GM21360 (cell line): ENCODE data around the gene BRAT1.

Experiments
- ATAC-seq: cut with Tn5 transposase; IDR thresholded peaks from one replicate; pipeline ENCODE4 v1.9.1; 2021; ENCODE audit warnings: mild to moderate bottlenecking, moderate library complexity; ENCODE audit not compliant: unreplicated experiment

Gene BRAT1

DNA sequence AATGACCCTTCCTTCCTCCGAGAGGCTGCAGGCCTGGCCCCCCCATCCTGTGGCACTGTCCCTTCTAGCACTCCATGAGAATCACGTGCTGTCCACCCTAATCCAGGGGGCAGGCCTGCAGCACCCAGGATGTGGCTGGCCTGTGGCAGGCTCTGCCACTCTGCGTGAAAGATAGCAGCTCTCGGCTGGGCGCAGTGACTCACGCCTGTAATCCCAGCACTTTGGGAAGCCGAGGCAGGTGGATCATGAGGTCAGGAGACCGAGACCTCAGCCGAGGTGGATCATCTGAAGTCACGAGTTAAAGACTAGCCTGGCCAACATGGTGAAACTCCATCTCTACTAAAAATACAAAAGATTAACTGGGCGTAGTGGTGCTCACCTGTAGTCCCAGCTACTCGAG is 54.6 kb downstream of the BRAT1 start:
- no peak for ATAC-seq

DNA sequence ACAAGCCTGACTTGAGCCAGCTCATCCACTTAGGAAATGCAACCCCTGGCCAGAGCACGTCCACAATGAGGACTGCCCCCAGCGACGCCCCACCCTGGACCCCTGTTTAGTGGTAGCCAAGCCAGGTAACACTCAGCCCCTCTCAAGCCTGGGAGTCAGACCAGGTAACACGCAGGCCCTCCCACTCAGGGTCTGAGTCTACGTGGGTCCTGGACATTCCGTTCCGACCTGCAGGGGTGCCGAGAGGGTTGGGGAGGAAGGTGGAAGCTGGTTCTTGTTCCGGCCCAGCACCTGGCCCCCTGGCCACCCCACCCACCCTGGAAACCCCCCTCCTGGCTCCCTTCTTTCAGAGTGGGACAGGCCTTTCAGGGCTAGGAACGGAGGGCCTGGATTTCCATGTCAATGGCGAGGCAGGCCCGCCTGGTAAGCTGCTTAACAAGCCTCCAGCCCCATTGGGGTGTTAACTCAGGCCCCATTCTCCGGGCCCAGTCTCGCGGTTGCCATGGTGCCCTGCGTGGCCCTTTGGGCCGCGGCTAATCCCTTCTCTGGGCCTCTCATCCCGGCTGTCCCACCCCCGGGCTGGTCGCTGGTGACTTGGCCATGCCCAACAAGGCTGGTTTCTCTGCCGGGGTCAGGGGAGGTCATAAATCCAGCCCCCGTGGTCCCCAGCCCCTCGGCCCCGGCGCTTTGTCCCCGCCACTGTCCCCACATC is 55.4 kb downstream of the BRAT1 start:
- no peak for ATAC-seq

- ATAC-seq = no peak
Measured at GRCh38 chr7:2499181-2499580, 56.1 kb downstream of the BRAT1 start.

- ATAC-seq = no peak
Measured at GRCh38 chr7:2498708-2499107, 56.6 kb downstream of the BRAT1 start.

GRCh38 chr7:2497500-2498336 is 57.6 kb downstream of the BRAT1 start:
- no peak for ATAC-seq

- no peak for ATAC-seq
Measured at GRCh38 chr7:2497065-2497464, 58.3 kb downstream of the BRAT1 start.

- no peak for ATAC-seq
Measured at GRCh38 chr7:2496375-2496774, 58.9 kb downstream of the BRAT1 start.

DNA sequence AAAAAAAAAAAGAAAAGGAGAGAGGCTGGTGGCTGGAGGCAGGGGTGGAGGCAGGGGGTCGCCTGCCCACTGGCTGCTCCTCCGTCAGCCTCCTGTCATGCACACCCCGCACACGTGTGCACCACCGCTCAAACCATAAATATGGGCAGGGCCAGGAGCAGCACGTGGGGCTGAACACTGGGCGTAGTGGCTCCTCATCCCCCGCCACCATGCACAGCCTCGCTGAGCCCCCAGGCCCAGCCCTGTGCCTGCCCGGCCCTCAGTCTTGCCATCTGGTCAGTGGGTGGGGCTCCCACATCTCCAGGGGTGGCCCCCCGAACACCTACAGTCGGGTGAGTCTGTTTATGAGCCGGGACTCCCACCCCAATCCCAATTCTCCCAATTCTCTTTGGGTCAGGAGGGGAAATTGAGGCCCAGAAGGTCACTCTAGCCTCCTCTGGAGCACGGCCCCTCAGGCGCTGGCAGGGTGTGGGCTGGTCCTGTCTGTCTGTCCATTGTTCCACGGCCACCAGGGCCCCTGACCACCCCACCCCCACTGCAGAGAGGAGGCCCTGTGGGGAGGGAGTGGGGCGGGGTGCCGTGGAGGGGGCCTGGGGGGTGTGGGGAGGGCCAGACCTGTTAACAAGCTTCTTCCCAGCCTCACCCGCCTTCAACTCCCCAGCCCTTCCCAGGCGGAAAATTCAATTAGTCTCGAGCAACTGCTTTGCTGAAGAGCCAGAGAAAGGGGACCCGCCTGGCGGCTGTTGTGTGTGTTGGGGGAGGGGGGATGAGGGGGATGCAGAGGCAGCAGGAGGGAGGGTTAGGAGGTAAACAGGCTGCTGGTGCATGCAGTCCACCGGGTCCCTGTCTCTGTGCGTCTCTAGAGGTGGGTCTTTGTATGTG is 59.7 kb downstream of the BRAT1 start:
- no peak for ATAC-seq

DNA sequence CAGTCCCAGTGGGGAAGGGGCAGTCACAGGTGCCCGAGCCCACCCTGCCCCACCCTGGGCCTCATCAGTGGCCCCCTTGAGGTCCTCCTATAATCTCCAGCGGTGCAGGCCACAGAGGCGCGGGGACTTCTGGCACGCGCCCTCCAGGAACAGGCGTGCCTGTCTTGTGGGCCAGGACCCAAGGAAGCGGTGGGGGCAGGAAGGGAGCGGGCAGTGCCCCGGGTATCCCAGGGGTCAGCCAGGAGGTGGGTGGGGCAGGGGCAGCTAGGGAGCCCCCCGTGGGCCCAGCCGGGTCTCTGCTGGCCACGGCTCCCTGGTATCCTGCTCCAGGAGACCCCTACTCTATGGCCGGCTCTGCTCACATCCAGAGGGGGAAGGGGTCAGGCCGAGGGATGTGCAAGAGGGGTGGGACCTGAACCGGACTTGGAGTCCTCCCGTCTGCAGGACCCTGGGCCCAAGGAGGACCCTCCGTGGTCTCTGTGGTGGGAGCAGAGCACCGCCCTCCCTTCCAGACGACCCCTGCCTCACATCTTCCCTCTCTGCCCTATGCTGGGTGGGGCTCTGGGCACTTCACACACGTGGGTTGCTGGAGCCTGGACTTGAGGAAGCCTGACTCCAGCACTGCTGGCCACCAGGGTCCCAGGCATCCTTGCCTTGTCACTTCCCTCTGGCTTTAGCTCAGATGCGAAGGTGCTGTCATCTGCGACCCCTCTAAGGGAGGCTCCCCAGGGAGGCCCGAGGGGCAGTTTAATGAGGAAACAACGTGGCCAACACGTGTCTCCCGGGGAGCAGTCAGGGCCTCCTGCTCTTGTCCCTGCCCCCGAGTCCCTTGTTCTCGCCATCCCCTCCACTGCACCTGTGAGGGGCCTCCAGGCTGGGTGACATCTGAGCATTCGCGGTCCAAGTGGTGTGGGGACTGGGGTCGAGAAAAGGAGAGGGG is 60.9 kb downstream of the BRAT1 start:
- ATAC-seq = no peak

DNA sequence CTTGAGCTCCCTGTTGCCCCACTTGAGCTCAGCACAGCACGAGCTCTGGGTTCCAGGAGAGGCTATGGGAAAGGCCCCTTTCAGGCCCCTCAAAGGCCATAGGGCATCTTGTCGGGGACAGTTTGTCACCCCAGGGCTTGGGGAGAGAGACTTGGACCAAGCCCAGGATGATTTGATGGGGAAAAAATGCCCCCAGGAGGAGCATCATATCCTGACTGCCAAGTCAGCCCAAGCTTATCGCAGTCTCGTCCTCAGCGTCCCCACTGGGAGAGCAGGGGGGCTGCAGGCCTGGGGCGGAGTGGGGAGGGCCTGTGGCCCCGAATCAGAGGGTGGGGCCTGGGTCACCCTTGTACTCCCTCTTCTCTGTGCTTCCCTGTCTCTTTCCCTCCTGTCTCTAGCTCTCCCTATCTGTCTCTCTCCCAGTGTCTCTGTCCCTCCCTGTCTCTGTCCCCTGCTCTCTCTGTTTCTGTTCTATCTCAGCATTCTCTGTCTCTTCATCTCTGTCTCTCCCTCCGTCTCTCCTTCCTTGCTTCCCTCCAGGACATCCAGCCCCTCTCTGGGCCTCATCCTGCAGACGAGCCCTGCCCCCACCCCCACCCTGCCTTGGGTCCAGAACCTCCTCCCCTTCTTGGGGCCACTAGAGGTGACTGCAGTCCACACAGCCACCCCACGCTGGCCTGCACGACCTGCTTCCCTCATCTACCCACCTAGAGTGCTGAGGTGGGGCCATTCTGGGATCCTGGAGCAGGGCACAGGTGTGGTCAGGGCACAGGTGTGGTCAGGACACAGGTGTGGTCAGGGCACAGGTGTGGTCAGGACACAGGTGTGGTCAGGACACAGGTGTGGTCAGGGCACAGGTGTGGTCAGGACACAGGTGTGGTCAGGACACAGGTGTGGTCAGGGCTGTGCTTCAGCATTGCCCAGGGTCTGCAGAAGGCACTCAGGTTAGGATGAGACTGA is 61.8 kb downstream of the BRAT1 start:
- ATAC-seq = no peak

GRCh38 chr7:2492038-2492437 is 63.3 kb downstream of the BRAT1 start:
- no peak for ATAC-seq

- no peak for ATAC-seq
Measured at GRCh38 chr7:2490181-2490651, 65.1 kb downstream of the BRAT1 start.

DNA sequence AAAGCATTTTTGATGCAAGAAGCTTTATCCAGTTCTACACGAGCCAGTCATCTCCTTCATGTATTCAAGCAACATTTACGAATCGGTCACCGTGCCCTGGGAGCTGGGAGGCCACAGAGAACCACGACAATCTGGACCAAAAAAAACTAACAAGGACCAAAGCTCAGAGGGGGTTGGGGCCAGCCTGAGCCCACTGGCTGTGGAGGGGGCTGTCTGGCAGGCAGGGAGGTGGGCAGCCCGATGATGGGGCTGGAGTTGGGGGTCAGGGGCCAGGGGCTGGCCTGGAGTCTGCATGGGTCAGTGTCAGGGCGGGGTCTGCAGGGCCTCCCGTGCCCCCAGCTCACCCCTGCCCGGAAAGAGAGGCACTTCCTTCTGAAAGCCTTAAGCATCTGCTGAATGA is 66.6 kb downstream of the BRAT1 start:
- ATAC-seq = no peak

- ATAC-seq = no peak
Measured at GRCh38 chr7:2488272-2488645, 67.1 kb downstream of the BRAT1 start.
